HEK293T (cell line): ENCODE measurements around the gene WDR18.

Source experiments
- BHLHE40 ChIP-seq: fragments of 450-650 bp; IDR thresholded peaks from 2 replicates; pipeline ENCODE4 v1.6.1; 2016; ENCODE audit warnings: mild to moderate bottlenecking, moderate library complexity, borderline replicate concordance
- CTBP1 ChIP-seq: fragments of 450-650 bp; IDR thresholded peaks from 2 replicates; pipeline ENCODE4 v1.6.1; 2016; ENCODE audit warnings: borderline replicate concordance
- FOXA1 ChIP-seq: fragments of 450-650 bp; IDR thresholded peaks from 2 replicates; pipeline ENCODE4 v1.6.1; 2016; ENCODE audit warnings: mild to moderate bottlenecking
- FOXM1 ChIP-seq: fragments of 450-650 bp; IDR thresholded peaks from 2 replicates; pipeline ENCODE4 v1.6.1; 2017; ENCODE audit warnings: mild to moderate bottlenecking, borderline replicate concordance
- L3MBTL2 ChIP-seq: fragments of 450-650 bp; conservative IDR thresholded peaks from 2 replicates; pipeline ENCODE4 v1.6.1; 2016; ENCODE audit warnings: mild to moderate bottlenecking
- NFRKB ChIP-seq: fragments of 450-650 bp; IDR thresholded peaks from 2 replicates; pipeline ENCODE4 v1.6.1; 2016; ENCODE audit warnings: mild to moderate bottlenecking, moderate library complexity
- SP1 ChIP-seq: fragments of 450-650 bp; IDR thresholded peaks from 2 replicates; pipeline ENCODE4 v1.6.1; 2017
- SUZ12 ChIP-seq: fragments of 450-650 bp; IDR thresholded peaks from 2 replicates; pipeline ENCODE4 v1.6.1; 2016; ENCODE audit warnings: mild to moderate bottlenecking
- ZNF384 ChIP-seq: fragments of 450-650 bp; IDR thresholded peaks from 2 replicates; pipeline ENCODE4 v1.6.1; 2016
- TF ChIP-seq, protein P1 (sequence below): fragments of 450-650 bp; IDR thresholded peaks from 2 replicates; pipeline ENCODE4 v1.6.1; 2016

DNA sequence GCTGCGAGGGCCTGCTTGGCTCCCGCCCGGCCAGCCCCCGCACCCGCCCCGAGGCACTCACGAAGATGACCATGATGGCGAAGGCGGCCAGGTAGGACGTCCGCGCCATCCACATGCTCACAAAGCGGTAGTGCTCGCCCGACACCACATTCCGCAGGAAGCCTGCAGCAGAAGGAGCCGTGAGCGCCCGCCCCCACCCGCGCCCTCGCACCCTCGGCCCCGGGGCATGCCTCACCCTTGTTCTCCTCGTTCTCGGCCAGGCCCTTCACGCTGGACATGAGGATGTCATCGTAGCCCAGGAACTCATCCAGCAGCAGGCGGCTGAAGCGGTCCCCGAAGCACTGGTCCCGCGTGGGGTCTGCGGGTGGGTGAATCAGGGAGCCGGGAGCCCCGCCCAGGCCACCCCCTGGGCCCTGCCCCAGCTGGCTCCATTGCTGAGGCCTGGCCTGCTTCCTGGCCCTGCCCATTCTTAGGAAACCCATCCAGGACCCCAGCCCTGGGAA lies 27.7 kb downstream of the WDR18 start:
- TF ChIP-seq FOXA1 (no peak), FOXM1 (no peak), NFRKB (no peak), ZNF384 (no peak), L3MBTL2 (no peak), SP1 (no peak), BHLHE40 (no peak), SUZ12 (no peak), CTBP1 (no peak)
- TF ChIP-seq, protein P1, sequence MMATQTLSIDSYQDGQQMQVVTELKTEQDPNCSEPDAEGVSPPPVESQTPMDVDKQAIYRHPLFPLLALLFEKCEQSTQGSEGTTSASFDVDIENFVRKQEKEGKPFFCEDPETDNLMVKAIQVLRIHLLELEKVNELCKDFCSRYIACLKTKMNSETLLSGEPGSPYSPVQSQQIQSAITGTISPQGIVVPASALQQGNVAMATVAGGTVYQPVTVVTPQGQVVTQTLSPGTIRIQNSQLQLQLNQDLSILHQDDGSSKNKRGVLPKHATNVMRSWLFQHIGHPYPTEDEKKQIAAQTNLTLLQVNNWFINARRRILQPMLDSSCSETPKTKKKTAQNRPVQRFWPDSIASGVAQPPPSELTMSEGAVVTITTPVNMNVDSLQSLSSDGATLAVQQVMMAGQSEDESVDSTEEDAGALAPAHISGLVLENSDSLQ, result no peak
